HepG2 (cell line): ENCODE data around the gene MTA2. TPM values are rescaled to one million over a fixed set of nuclear protein-coding genes. Genes with fewer than 3 reads are reported as not detected.

Experiments
- AHR ChIP-seq: IDR thresholded peaks from 2 replicates; pipeline ENCODE4 v1.6.1; 2018; ENCODE audit warnings: missing genetic modification reagents, missing compliant biosample characterization
- ARHGAP35 ChIP-seq: sonication (generic); formaldehyde crosslinking; IDR thresholded peaks from 2 replicates; pipeline ENCODE4 v1.9.0; 2022; ENCODE audit warnings: mild to moderate bottlenecking, inconsistent platforms, moderate library complexity, missing genetic modification reagents, borderline replicate concordance
- BHLHE40 ChIP-seq: IDR thresholded peaks from 2 replicates; pipeline ENCODE4 v1.6.1; 2011; ENCODE audit warnings: low read length, improper control_type of control experiment
- BORCS8-MEF2B ChIP-seq: sonication (generic); formaldehyde crosslinking; IDR thresholded peaks from 2 replicates; pipeline ENCODE4 v1.8.0; 2022; ENCODE audit warnings: mild to moderate bottlenecking, missing genetic modification reagents
- CCDC6 ChIP-seq: sonication (generic); formaldehyde crosslinking; IDR thresholded peaks from 2 replicates; pipeline ENCODE4 v1.8.1; 2022; ENCODE audit warnings: mild to moderate bottlenecking, missing genetic modification reagents, moderate library complexity
- HDAC2 ChIP-seq: sonication (generic); formaldehyde crosslinking; IDR thresholded peaks from 2 replicates; pipeline ENCODE4 v1.4.0; 2020; ENCODE audit warnings: missing genetic modification reagents
- HOXD1 ChIP-seq: sonication (generic); formaldehyde crosslinking; IDR thresholded peaks from 2 replicates; pipeline ENCODE4 v1.5.0; 2020; ENCODE audit warnings: missing genetic modification reagents
- IKZF1 ChIP-seq: fragments of 450-650 bp; IDR thresholded peaks from 2 replicates; pipeline ENCODE4 v1.7.1; 2016
- KAT7 ChIP-seq: IDR thresholded peaks from 2 replicates; pipeline ENCODE4 v1.6.1; 2018; ENCODE audit warnings: borderline replicate concordance, missing compliant biosample characterization
- MAFF ChIP-seq: IDR thresholded peaks from 2 replicates; pipeline ENCODE4 v1.6.1; 2011; ENCODE audit warnings: low read depth, low read length, improper control_type of control experiment
- NFIB ChIP-seq: sonication (generic); formaldehyde crosslinking; IDR thresholded peaks from 2 replicates; pipeline ENCODE4 v1.9.0; 2021; ENCODE audit warnings: missing genetic modification reagents, mild to moderate bottlenecking, borderline replicate concordance
- PAX8 ChIP-seq: sonication (generic); formaldehyde crosslinking; IDR thresholded peaks from 2 replicates; pipeline ENCODE4 v1.8.0; 2022; ENCODE audit warnings: mild to moderate bottlenecking, missing genetic modification reagents, borderline replicate concordance
- REXO4 ChIP-seq: sonication (generic); formaldehyde crosslinking; IDR thresholded peaks from 2 replicates; pipeline ENCODE4 v1.8.0; 2022; ENCODE audit warnings: missing genetic modification reagents, mild to moderate bottlenecking, borderline replicate concordance
- SMARCC2 ChIP-seq: fragments of 450-650 bp; IDR thresholded peaks from 2 replicates; pipeline ENCODE4 v1.6.1; 2017; ENCODE audit warnings: antibody characterized with exemption, mild to moderate bottlenecking
- SOX5 ChIP-seq: IDR thresholded peaks from 2 replicates; pipeline ENCODE4 v1.6.1; 2016; ENCODE audit warnings: borderline replicate concordance
- U2AF1 ChIP-seq: fragments of 200-400 bp; formaldehyde crosslinking; optimal IDR thresholded peaks from 2 replicates; pipeline ENCODE3; 2017; ENCODE audit warnings: mild to moderate bottlenecking, low read depth, low read length
- ZBTB7B ChIP-seq: sonication (generic); formaldehyde crosslinking; IDR thresholded peaks from 2 replicates; pipeline ENCODE4 v1.4.0; 2020; ENCODE audit warnings: missing genetic modification reagents
- ZNF317 ChIP-seq: sonication (generic); formaldehyde crosslinking; IDR thresholded peaks from 2 replicates; pipeline ENCODE4 v1.5.0; 2020; ENCODE audit warnings: mild to moderate bottlenecking, missing genetic modification reagents
- ZNF343 ChIP-seq: sonication (generic); formaldehyde crosslinking; IDR thresholded peaks from 2 replicates; pipeline ENCODE4 v1.4.0; 2020; ENCODE audit warnings: mild to moderate bottlenecking, missing genetic modification reagents
- ZNF432 ChIP-seq: sonication (generic); formaldehyde crosslinking; IDR thresholded peaks from 2 replicates; pipeline ENCODE4 v1.5.0; 2020; ENCODE audit warnings: missing genetic modification reagents, mild to moderate bottlenecking, borderline replicate concordance
- ZNF510 ChIP-seq: sonication (generic); formaldehyde crosslinking; IDR thresholded peaks from 2 replicates; pipeline ENCODE4 v1.4.0; 2020; ENCODE audit warnings: low read depth, mild to moderate bottlenecking, missing genetic modification reagents
- ZNF7 ChIP-seq: IDR thresholded peaks from 2 replicates; pipeline ENCODE4 v1.6.1; 2016; ENCODE audit warnings: missing biosample characterization, missing genetic modification reagents
- ZSCAN22 ChIP-seq: sonication (generic); formaldehyde crosslinking; IDR thresholded peaks from 2 replicates; pipeline ENCODE4 v1.4.0; 2020; ENCODE audit warnings: mild to moderate bottlenecking, missing genetic modification reagents
- ZSCAN9 ChIP-seq: IDR thresholded peaks from 2 replicates; pipeline ENCODE4 v1.6.1; 2016; ENCODE audit warnings: borderline replicate concordance
- polyA plus RNA-seq, 8 experiments: library from polyadenylated mRNA; depleted of rRNA in 3 of 8; stranded (reverse) in 7 of 8; unstranded in 1 of 8; fragments of >200 nt; fragmentation: Illumina TruSeq in 4 of 8; extraction: Trizol in 4 of 8; gene quantifications; 2 replicates each; pipeline versions ENCODE4 v1.2.1 to v1.2.3, GENCODE V29; 2011 to 2016; ENCODE audit warnings: low read depth in 4 of 8, missing spikeins in 1 of 8, mixed read lengths in 1 of 8; ENCODE audit not compliant: insufficient read depth in 1 of 8
- total RNA-seq, 5 experiments: library from RNA; depleted of rRNA; stranded (reverse); fragments of >200 nt; fragmentation: Illumina TruSeq; extraction: Trizol; gene quantifications; 2 replicates each; pipeline ENCODE4 v1.2.3, GENCODE V29; 2016; ENCODE audit warnings: low read depth in 1 of 5
- TF ChIP-seq, protein P1 (sequence below): sonication (generic); formaldehyde crosslinking; IDR thresholded peaks from 2 replicates; pipeline ENCODE4 v1.4.0; 2020; ENCODE audit warnings: missing genetic modification reagents
- TF ChIP-seq, protein P2 (sequence below), 2 experiments: sonication (generic) in 1 of 2; formaldehyde crosslinking in 1 of 2; IDR thresholded peaks; 2 replicates each; pipeline versions ENCODE4 v1.4.0 to v1.6.1; 2018 to 2020; ENCODE audit warnings: missing genetic modification reagents in 2 of 2, borderline replicate concordance in 1 of 2, low read depth in 1 of 2, mild to moderate bottlenecking in 1 of 2, missing biosample characterization in 1 of 2
- TF ChIP-seq, protein P3 (sequence below): sonication (generic); formaldehyde crosslinking; conservative IDR thresholded peaks from 2 replicates; pipeline ENCODE4 v1.8.1; 2023; ENCODE audit warnings: missing genetic modification reagents
- TF ChIP-seq, protein P4 (sequence below): sonication (generic); formaldehyde crosslinking; IDR thresholded peaks from 2 replicates; pipeline ENCODE4 v1.5.0; 2020; ENCODE audit warnings: missing genetic modification reagents

Gene MTA2
- total and polyA plus RNA-seq, 2 of the 13 experiments (the other 11 are each of a cell fraction or from before 2014, with no cell fraction given) = 14.0 to 70.0 TPM

DNA sequence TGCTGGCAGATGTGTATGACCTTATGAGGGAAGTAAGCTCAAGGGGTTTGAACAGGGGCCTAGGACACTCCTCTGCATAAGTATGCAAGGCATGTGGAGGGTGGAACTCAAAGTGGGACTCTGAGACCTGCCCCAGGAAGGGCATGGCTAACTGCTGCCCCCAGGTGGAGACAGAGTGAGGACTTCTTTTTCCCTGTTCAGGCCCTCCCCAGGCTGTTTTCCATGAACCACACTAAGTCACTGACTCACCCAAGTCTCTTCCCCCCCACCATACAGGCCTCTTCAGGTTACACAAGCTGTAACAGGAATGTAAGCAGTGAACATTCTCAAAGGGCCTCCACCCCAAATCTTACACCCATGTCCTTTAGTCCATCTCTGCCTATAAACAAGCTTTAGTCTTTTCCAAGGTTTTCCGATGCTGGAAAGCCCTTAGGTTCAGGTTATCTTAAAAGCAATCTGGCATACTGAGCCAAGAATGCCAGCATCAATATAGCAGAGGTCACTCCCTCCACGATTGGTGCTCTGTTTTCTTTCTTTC, 41.0 kb downstream of the MTA2 start (continued):
- TF ChIP-seq, protein P1, sequence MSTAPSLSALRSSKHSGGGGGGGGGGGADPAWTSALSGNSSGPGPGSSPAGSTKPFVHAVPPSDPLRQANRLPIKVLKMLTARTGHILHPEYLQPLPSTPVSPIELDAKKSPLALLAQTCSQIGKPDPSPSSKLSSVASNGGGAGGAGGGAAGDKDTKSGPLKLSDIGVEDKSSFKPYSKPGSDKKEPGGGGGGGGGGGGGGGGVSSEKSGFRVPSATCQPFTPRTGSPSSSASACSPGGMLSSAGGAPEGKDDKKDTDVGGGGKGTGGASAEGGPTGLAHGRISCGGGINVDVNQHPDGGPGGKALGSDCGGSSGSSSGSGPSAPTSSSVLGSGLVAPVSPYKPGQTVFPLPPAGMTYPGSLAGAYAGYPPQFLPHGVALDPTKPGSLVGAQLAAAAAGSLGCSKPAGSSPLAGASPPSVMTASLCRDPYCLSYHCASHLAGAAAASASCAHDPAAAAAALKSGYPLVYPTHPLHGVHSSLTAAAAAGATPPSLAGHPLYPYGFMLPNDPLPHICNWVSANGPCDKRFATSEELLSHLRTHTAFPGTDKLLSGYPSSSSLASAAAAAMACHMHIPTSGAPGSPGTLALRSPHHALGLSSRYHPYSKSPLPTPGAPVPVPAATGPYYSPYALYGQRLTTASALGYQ (CRISPR knock-in tag) = no peak
- TF ChIP-seq ZBTB7B (CRISPR knock-in tag) (no peak), NFIB (no peak), KAT7 (CRISPR knock-in tag) (no peak), ZNF510 (no peak), PAX8 (CRISPR knock-in tag) (no peak), ZNF317 (CRISPR knock-in tag) (peak; percentile 86), ZNF7 (no peak), BHLHE40 (no peak), ZNF432 (no peak), IKZF1 (no peak), BORCS8-MEF2B (CRISPR knock-in tag) (no peak), CCDC6 (CRISPR knock-in tag) (no peak), REXO4 (no peak), ZNF343 (CRISPR knock-in tag) (no peak), SMARCC2 (no peak), AHR (CRISPR knock-in tag) (no peak), HOXD1 (CRISPR knock-in tag) (no peak), SOX5 (peak; percentile 19; the same call in 1 of the 2 replicates), ZSCAN22 (CRISPR knock-in tag) (no peak), MAFF (no peak), HDAC2 (CRISPR knock-in tag) (peak; percentile 48; the same call in 1 of the 2 replicates), ARHGAP35 (no peak), ZSCAN9 (CRISPR knock-in tag) (no peak; the same call in 1 of the 2 replicates), U2AF1 (no peak)
- TF ChIP-seq, protein P2, sequence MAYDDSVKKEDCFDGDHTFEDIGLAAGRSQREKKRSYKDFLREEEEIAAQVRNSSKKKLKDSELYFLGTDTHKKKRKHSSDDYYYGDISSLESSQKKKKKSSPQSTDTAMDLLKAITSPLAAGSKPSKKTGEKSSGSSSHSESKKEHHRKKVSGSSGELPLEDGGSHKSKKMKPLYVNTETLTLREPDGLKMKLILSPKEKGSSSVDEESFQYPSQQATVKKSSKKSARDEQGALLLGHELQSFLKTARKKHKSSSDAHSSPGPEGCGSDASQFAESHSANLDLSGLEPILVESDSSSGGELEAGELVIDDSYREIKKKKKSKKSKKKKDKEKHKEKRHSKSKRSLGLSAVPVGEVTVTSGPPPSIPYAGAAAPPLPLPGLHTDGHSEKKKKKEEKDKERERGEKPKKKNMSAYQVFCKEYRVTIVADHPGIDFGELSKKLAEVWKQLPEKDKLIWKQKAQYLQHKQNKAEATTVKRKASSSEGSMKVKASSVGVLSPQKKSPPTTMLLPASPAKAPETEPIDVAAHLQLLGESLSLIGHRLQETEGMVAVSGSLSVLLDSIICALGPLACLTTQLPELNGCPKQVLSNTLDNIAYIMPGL (CRISPR knock-in tag; IDR thresholded peaks at IDR 0.05; ENCODE audit: borderline replicate concordance in 1 of 2, low read depth in 1 of 2) = peak; percentile 44 to 82; a peak in 1 of 4 replicates
- TF ChIP-seq, protein P3, sequence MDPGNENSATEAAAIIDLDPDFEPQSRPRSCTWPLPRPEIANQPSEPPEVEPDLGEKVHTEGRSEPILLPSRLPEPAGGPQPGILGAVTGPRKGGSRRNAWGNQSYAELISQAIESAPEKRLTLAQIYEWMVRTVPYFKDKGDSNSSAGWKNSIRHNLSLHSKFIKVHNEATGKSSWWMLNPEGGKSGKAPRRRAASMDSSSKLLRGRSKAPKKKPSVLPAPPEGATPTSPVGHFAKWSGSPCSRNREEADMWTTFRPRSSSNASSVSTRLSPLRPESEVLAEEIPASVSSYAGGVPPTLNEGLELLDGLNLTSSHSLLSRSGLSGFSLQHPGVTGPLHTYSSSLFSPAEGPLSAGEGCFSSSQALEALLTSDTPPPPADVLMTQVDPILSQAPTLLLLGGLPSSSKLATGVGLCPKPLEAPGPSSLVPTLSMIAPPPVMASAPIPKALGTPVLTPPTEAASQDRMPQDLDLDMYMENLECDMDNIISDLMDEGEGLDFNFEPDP (CRISPR knock-in tag) = no peak
- TF ChIP-seq, protein P4, sequence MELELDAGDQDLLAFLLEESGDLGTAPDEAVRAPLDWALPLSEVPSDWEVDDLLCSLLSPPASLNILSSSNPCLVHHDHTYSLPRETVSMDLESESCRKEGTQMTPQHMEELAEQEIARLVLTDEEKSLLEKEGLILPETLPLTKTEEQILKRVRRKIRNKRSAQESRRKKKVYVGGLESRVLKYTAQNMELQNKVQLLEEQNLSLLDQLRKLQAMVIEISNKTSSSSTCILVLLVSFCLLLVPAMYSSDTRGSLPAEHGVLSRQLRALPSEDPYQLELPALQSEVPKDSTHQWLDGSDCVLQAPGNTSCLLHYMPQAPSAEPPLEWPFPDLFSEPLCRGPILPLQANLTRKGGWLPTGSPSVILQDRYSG (CRISPR knock-in tag) = no peak
